Gastroesophageal sphincter (tissue), 4 donors: ENCODE results near the gene ZNF211. TPM values are rescaled to one million over a fixed set of nuclear protein-coding genes. Genes with fewer than 3 reads are reported as not detected.

Experiments used
- ATAC-seq: fragments of 150-250 bp; one replicate; pipeline ENCODE4 v1.9.1; 2016; ENCODE audit warnings: mild to moderate bottlenecking, moderate library complexity
- H3K27ac ChIP-seq, 4 donors: fragments of 200-600 bp; sonication (generic) in 3 of 4; 1 replicate in 3 of 4; 2 replicates in 1 of 4; pipeline ENCODE4 v1.5.1; 2016 to 2019
- H3K27me3 ChIP-seq: fragments of 200-600 bp; sonication (generic); one replicate; pipeline ENCODE4 v1.5.1; 2019
- H3K36me3 ChIP-seq, 2 donors: fragments of 200-600 bp; sonication (generic); one replicate each; pipeline ENCODE4 v1.5.1; 2019; ENCODE audit warnings: control low read depth in 1 of 2
- H3K4me1 ChIP-seq, 3 donors: fragments of 200-600 bp; sonication (generic); 1 replicate in 2 of 3; 2 replicates in 1 of 3; pipeline ENCODE4 v1.5.1; 2016 to 2019; ENCODE audit warnings: control low read depth in 2 of 3
- H3K4me3 ChIP-seq, 2 donors: fragments of 200-600 bp; sonication (generic); one replicate each; pipeline ENCODE4 v1.5.1; 2019; ENCODE audit warnings: mild to moderate bottlenecking in 1 of 2, moderate library complexity in 1 of 2
- H3K9me3 ChIP-seq, 3 donors: fragments of 200-600 bp; sonication (generic); one replicate each; pipeline ENCODE4 v1.5.1; 2017 to 2019; ENCODE audit warnings: control low read depth in 2 of 3
- CTCF ChIP-seq, 4 experiments: fragments of 200-600 bp in 2 of 4; fragments of 450-650 bp in 2 of 4; sonication (generic) in 1 of 4; IDR thresholded peaks; one replicate each; pipeline ENCODE4 v1.5.1; 2017 to 2019; ENCODE audit warnings: antibody characterized with exemption in 4 of 4, mild to moderate bottlenecking in 2 of 4, moderate library complexity in 2 of 4
- EP300 ChIP-seq: sonication (generic); formaldehyde crosslinking; IDR thresholded peaks from one replicate; pipeline ENCODE4 v1.6.1; 2017; ENCODE audit warnings: antibody characterized with exemption, mild to moderate bottlenecking
- POLR2A ChIP-seq, 2 donors: fragments of 450-650 bp; IDR thresholded peaks; one replicate each; pipeline ENCODE4 v1.6.1; 2017; ENCODE audit warnings: antibody characterized with exemption in 2 of 2, mild to moderate bottlenecking in 2 of 2, moderate library complexity in 1 of 2
- POLR2AphosphoS5 ChIP-seq: sonication (generic); formaldehyde crosslinking; IDR thresholded peaks from one replicate; pipeline ENCODE4 v1.6.1; 2017; ENCODE audit warnings: antibody characterized with exemption
- WGBS, 2 donors: methylation state at CpG; one replicate each; pipeline ENCODE4 v1.1.5; 2018; ENCODE audit warnings: low coverage in 1 of 2; 5-methylcytosine and 5-hydroxymethylcytosine counted together
- total RNA-seq, 4 donors: library from RNA; depleted of rRNA; stranded (reverse); fragments of >200 nt; gene quantifications; one replicate each; pipeline ENCODE4 v1.1.0, GENCODE V29; 2016

Gene ZNF211
- total RNA-seq, 4 donors from 2014 or later: 8.3 to 16.8 (median 15.3) TPM

- no peaks in the 10 kb centered on the region for H3K27me3 ChIP-seq
- no peak for ATAC-seq
- no peak overlapping the region for H3K4me3 ChIP-seq
- no peaks in the 10 kb centered on the region for H3K4me1 ChIP-seq
- WGBS, 2 donors: 92 to 100% methylated on average over 1 of the region's 1 CpG
- no peak overlapping the region for H3K27ac ChIP-seq
- H3K36me3 ChIP-seq: no peaks in the 10 kb centered on the region
- no peak for TF ChIP-seq EP300
- TF ChIP-seq POLR2A (IDR thresholded peaks at IDR 0.05): no peak
- no peak for TF ChIP-seq CTCF (IDR thresholded peaks at IDR 0.05)
- TF ChIP-seq POLR2AphosphoS5: no peak
- H3K9me3 ChIP-seq: peaks cover 0 to 12% (median 0%) of the 10 kb centered on the region in 3 donors
These were observed 22.5 kb downstream of the ZNF211 start for GRCh38 chr19:57655443-57655842.

- Histone ChIP-seq H3K4me3 (no peak overlapping the region), H3K9me3 (peaks cover 0 to 12% (median 0%) of the 10 kb centered on the region in 3 donors), H3K4me1 (no peaks in the 10 kb centered on the region), H3K36me3 (no peaks in the 10 kb centered on the region), H3K27me3 (no peaks in the 10 kb centered on the region), H3K27ac (no peak overlapping the region)
- WGBS, 2 donors: 67 to 82% methylated on average over 1 of the region's 1 CpG
- TF ChIP-seq CTCF (IDR thresholded peaks at IDR 0.05) (no peak), EP300 (no peak), POLR2A (IDR thresholded peaks at IDR 0.05) (no peak), POLR2AphosphoS5 (no peak)
- no peak for ATAC-seq
These were observed 23.4 kb downstream of the ZNF211 start for GRCh38 chr19:57656346-57656745.

DNA sequence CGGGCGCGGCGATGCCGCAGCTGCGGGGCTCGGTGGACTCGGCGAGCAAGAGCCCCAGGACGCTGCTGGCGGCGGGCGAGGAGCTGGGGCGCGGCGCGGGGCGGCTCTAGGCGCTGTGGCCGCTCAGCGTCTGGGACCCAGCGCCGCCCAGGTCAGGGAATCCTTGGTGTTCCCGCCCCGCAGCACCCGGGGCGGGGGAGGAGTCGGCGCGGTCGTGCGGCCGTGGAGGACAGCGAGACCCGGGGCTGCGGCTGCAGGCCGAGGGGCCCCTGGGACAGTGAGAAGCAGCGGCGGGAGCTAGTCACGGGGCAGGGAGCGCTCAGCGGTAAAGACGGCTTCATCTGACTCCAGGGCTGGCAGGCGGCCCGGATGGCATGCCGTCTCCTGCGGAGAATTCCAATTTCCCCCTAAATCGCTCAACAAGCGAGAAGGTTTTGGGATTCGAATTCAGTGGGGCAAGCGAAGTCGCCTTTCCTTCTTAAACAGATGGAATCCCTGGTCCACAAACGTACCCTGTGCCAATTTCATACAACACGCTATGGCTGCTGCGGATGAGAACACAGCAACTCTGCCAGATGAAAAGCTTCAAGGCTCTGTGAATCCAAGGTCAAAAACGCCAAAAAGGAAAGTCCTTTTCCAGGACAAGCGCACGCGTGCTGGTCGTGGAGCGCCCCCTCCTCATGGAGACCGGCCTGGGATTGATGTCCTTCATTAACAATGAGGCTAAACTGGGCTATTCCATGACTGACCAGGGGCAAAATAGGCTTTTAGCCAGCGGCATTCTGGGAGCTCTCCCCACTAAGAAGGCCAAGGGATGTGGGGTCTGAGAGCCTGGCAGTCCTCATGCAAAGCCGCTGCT is 31.5 kb downstream of the ZNF211 start:
- H3K27me3 ChIP-seq: peaks cover 19% of the 10 kb centered on the region
- H3K27ac ChIP-seq: peak overlapping the region; percentile 51 to 88 (median 82)
- no peaks in the 10 kb centered on the region for H3K9me3 ChIP-seq
- peak overlapping the region; percentile 47 to 67 for H3K4me3 ChIP-seq
- WGBS, 2 donors: 1 to 10% methylated on average over 8 to 20 of the region's 64 CpGs
- TF ChIP-seq POLR2AphosphoS5 (no peak), POLR2A (IDR thresholded peaks at IDR 0.05) (no peak), CTCF (IDR thresholded peaks at IDR 0.05) (no peak)
- ATAC-seq: peak; percentile 83
- H3K4me1 ChIP-seq: peaks cover 0 to 20% (median 0%) of the 10 kb centered on the region in 3 donors
- no peaks in the 10 kb centered on the region for H3K36me3 ChIP-seq

GRCh38 chr19:57665261-57665806 is 32.4 kb downstream of the ZNF211 start:
- Histone ChIP-seq H3K4me3 (no peak overlapping the region), H3K9me3 (no peaks in the 10 kb centered on the region), H3K27ac (peak overlapping the region in 3 of 4 donors; percentile 79 to 88 (median 84)), H3K4me1 (peaks cover 0 to 20% (median 0%) of the 10 kb centered on the region in 3 donors), H3K27me3 (peaks cover 26% of the 10 kb centered on the region), H3K36me3 (no peaks in the 10 kb centered on the region)
- ATAC-seq: no peak
- WGBS, 2 donors: 44 to 62% methylated on average over 3 to 7 of the region's 9 CpGs
- TF ChIP-seq CTCF (IDR thresholded peaks at IDR 0.05): no peak

GRCh38 chr19:57667228-57667627 is 34.3 kb downstream of the ZNF211 start:
- 89 to 100% methylated on average over 1 of the region's 1 CpG for WGBS, 2 donors
- ATAC-seq: no peak
- Histone ChIP-seq H3K4me3 (no peak overlapping the region), H3K27me3 (peaks cover 23% of the 10 kb centered on the region), H3K4me1 (peaks cover 0 to 20% (median 0%) of the 10 kb centered on the region in 3 donors), H3K36me3 (no peaks in the 10 kb centered on the region), H3K27ac (no peak overlapping the region), H3K9me3 (no peaks in the 10 kb centered on the region)
- TF ChIP-seq CTCF (IDR thresholded peaks at IDR 0.05) (no peak), EP300 (no peak), POLR2AphosphoS5 (no peak), POLR2A (IDR thresholded peaks at IDR 0.05) (no peak)
